A549 (cell line): ENCODE data around the gene ENKUR.
A peak's percentile ranks its signal among the peaks of the same experiment; 100 is the strongest.

Experiments
- CEBPB ChIP-seq, 2 experiments: fragments of >200 bp in 1 of 2; sonication (Bioruptor Twin) in 1 of 2; formaldehyde crosslinking in 1 of 2; IDR thresholded peaks; 2 replicates each; pipeline ENCODE4 v1.6.1; 2012 to 2016
- NR3C1 ChIP-seq: fragments of >200 bp; sonication (Bioruptor Twin); formaldehyde crosslinking; IDR thresholded peaks from 3 replicates; pipeline ENCODE4 v1.6.1; 2017
- POLR2A ChIP-seq: IDR thresholded peaks from 2 replicates; pipeline ENCODE4 v1.6.1; 2012; ENCODE audit warnings: mild to moderate bottlenecking, low read length
- RAD21 ChIP-seq, 2 experiments: fragments of >200 bp in 1 of 2; sonication (Bioruptor Twin) in 1 of 2; formaldehyde crosslinking in 1 of 2; IDR thresholded peaks in 1 of 2; conservative IDR thresholded peaks in 1 of 2; 2 replicates in 1 of 2; 3 replicates in 1 of 2; pipeline ENCODE4 v1.6.1; 2012 to 2018; ENCODE audit warnings: inconsistent platforms in 1 of 2
- ZC3H11A ChIP-seq: fragments of 450-650 bp; IDR thresholded peaks from 2 replicates; pipeline ENCODE4 v1.6.1; 2014; ENCODE audit warnings: antibody characterized with exemption, mild to moderate bottlenecking
- ZFP36 ChIP-seq: fragments of 450-650 bp; IDR thresholded peaks from 2 replicates; pipeline ENCODE4 v1.6.1; 2014; ENCODE audit warnings: borderline replicate concordance; ENCODE audit not compliant: partially characterized antibody
- TF ChIP-seq, protein P1 (sequence below): fragments of 200-600 bp; sonication (generic); IDR thresholded peaks from 2 replicates; pipeline ENCODE4 v1.6.1; 2016; ENCODE audit warnings: antibody characterized with exemption, mild to moderate bottlenecking, moderate library complexity
- TF ChIP-seq, protein P2 (sequence below): fragments of 250-450 bp; sonication (Bioruptor Pico); IDR thresholded peaks from 2 replicates; pipeline ENCODE4 v1.5.0; 2021; ENCODE audit warnings: mild to moderate bottlenecking, moderate library complexity, borderline replicate concordance
- TF ChIP-seq, protein P3 (sequence below): fragments of >200 bp; sonication (Bioruptor Twin); formaldehyde crosslinking; IDR thresholded peaks from 3 replicates; pipeline ENCODE4 v1.5.1; 2016

DNA sequence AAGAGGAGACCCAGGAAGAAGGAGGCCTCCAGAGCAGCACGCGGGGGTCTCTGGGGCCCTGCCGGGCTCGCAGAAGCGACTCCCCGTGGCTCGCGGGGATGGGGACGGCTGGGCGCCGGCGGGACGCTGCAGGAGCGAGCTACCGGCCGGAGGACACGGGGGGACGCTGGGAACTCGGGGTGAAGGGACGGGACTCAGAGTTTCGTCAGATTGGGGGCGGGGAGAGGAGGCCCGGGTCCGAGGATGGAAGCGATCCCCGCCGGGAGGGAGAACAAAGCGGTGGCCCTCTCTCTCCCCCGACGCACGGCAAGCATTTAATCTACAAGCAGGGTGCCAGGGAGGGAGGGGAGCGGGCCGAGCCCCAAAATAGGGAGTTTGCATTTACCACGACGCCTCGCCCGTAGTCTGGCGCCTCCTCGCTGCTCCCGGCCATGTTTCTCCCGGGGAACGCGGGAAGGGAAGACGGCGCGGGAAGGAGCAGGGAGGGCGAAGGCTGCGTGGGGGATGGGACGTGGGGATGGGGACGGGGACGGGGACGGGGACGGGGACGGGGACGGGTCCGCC, 63.7 kb downstream of the ENKUR start, which contains the start of gene PRTFDC1:
- TF ChIP-seq POLR2A (peak; percentile 29; the same call in 1 of the 2 replicates), RAD21 (conservative IDR thresholded peaks at IDR 0.05 in 1 of 2, IDR thresholded peaks at IDR 0.05 in 1 of 2) (no peak; a peak in 2 of 5 replicates), ZC3H11A (no peak), CEBPB (IDR thresholded peaks at IDR 0.05) (no peak), ZFP36 (no peak), NR3C1 (no peak)
- TF ChIP-seq, protein P1, sequence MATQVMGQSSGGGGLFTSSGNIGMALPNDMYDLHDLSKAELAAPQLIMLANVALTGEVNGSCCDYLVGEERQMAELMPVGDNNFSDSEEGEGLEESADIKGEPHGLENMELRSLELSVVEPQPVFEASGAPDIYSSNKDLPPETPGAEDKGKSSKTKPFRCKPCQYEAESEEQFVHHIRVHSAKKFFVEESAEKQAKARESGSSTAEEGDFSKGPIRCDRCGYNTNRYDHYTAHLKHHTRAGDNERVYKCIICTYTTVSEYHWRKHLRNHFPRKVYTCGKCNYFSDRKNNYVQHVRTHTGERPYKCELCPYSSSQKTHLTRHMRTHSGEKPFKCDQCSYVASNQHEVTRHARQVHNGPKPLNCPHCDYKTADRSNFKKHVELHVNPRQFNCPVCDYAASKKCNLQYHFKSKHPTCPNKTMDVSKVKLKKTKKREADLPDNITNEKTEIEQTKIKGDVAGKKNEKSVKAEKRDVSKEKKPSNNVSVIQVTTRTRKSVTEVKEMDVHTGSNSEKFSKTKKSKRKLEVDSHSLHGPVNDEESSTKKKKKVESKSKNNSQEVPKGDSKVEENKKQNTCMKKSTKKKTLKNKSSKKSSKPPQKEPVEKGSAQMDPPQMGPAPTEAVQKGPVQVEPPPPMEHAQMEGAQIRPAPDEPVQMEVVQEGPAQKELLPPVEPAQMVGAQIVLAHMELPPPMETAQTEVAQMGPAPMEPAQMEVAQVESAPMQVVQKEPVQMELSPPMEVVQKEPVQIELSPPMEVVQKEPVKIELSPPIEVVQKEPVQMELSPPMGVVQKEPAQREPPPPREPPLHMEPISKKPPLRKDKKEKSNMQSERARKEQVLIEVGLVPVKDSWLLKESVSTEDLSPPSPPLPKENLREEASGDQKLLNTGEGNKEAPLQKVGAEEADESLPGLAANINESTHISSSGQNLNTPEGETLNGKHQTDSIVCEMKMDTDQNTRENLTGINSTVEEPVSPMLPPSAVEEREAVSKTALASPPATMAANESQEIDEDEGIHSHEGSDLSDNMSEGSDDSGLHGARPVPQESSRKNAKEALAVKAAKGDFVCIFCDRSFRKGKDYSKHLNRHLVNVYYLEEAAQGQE = no peak
- TF ChIP-seq, protein P2, sequence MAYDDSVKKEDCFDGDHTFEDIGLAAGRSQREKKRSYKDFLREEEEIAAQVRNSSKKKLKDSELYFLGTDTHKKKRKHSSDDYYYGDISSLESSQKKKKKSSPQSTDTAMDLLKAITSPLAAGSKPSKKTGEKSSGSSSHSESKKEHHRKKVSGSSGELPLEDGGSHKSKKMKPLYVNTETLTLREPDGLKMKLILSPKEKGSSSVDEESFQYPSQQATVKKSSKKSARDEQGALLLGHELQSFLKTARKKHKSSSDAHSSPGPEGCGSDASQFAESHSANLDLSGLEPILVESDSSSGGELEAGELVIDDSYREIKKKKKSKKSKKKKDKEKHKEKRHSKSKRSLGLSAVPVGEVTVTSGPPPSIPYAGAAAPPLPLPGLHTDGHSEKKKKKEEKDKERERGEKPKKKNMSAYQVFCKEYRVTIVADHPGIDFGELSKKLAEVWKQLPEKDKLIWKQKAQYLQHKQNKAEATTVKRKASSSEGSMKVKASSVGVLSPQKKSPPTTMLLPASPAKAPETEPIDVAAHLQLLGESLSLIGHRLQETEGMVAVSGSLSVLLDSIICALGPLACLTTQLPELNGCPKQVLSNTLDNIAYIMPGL (CRISPR knock-in tag) = no peak
- TF ChIP-seq, protein P3, sequence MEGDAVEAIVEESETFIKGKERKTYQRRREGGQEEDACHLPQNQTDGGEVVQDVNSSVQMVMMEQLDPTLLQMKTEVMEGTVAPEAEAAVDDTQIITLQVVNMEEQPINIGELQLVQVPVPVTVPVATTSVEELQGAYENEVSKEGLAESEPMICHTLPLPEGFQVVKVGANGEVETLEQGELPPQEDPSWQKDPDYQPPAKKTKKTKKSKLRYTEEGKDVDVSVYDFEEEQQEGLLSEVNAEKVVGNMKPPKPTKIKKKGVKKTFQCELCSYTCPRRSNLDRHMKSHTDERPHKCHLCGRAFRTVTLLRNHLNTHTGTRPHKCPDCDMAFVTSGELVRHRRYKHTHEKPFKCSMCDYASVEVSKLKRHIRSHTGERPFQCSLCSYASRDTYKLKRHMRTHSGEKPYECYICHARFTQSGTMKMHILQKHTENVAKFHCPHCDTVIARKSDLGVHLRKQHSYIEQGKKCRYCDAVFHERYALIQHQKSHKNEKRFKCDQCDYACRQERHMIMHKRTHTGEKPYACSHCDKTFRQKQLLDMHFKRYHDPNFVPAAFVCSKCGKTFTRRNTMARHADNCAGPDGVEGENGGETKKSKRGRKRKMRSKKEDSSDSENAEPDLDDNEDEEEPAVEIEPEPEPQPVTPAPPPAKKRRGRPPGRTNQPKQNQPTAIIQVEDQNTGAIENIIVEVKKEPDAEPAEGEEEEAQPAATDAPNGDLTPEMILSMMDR = no peak
